HepG2 (cell line): ENCODE results near the gene OS9. TPM values are rescaled to one million over a fixed set of nuclear protein-coding genes. Genes with fewer than 3 reads are reported as not detected.

Experiments used
- FOSL2 ChIP-seq: sonication (generic); formaldehyde crosslinking; IDR thresholded peaks from 2 replicates; pipeline ENCODE4 v1.4.0; 2020; ENCODE audit warnings: missing genetic modification reagents
- GABPA ChIP-seq, 2 experiments: IDR thresholded peaks; 2 replicates each; pipeline ENCODE4 v1.6.1; 2011 to 2016; ENCODE audit warnings: low read depth in 2 of 2, low read length in 1 of 2, missing biosample characterization in 1 of 2, missing genetic modification characterization in 1 of 2
- MLX ChIP-seq: IDR thresholded peaks from 2 replicates; pipeline ENCODE4 v1.6.1; 2016
- NFIC ChIP-seq: IDR thresholded peaks from 2 replicates; pipeline ENCODE4 v1.6.1; 2012; ENCODE audit warnings: mild to moderate bottlenecking, low read length, inconsistent platforms
- TSC22D2 ChIP-seq: sonication (generic); formaldehyde crosslinking; IDR thresholded peaks from 2 replicates; pipeline ENCODE4 v1.5.1; 2020; ENCODE audit warnings: missing genetic modification reagents, mild to moderate bottlenecking, borderline replicate concordance
- ZFP36L1 ChIP-seq: sonication (generic); formaldehyde crosslinking; IDR thresholded peaks from 2 replicates; pipeline ENCODE4 v1.8.0; 2022; ENCODE audit warnings: mild to moderate bottlenecking, missing genetic modification reagents, moderate library complexity
- ZNF710 ChIP-seq: sonication (generic); formaldehyde crosslinking; IDR thresholded peaks from 2 replicates; pipeline ENCODE4 v1.5.0; 2020; ENCODE audit warnings: mild to moderate bottlenecking, missing genetic modification reagents, borderline replicate concordance
- ZNF878 ChIP-seq: sonication (generic); formaldehyde crosslinking; IDR thresholded peaks from 2 replicates; pipeline ENCODE4 v1.8.1; 2023; ENCODE audit warnings: mild to moderate bottlenecking, missing genetic modification reagents, moderate library complexity
- polyA plus RNA-seq, 8 experiments: library from polyadenylated mRNA; depleted of rRNA in 3 of 8; stranded (reverse) in 7 of 8; unstranded in 1 of 8; fragments of >200 nt; fragmentation: Illumina TruSeq in 4 of 8; extraction: Trizol in 4 of 8; gene quantifications; 2 replicates each; pipeline versions ENCODE4 v1.2.1 to v1.2.3, GENCODE V29; 2011 to 2016; ENCODE audit warnings: low read depth in 4 of 8, missing spikeins in 1 of 8, mixed read lengths in 1 of 8; ENCODE audit not compliant: insufficient read depth in 1 of 8
- total RNA-seq, 5 experiments: library from RNA; depleted of rRNA; stranded (reverse); fragments of >200 nt; fragmentation: Illumina TruSeq; extraction: Trizol; gene quantifications; 2 replicates each; pipeline ENCODE4 v1.2.3, GENCODE V29; 2016; ENCODE audit warnings: low read depth in 1 of 5
- TF ChIP-seq, protein P1 (sequence below): IDR thresholded peaks from 2 replicates; pipeline ENCODE4 v1.4.0; 2020; ENCODE audit warnings: mild to moderate bottlenecking, missing genetic modification reagents
- TF ChIP-seq, protein P2 (sequence below): sonication (generic); formaldehyde crosslinking; conservative IDR thresholded peaks from 2 replicates; pipeline ENCODE4 v1.4.0; 2020; ENCODE audit warnings: mild to moderate bottlenecking, missing genetic modification reagents, moderate library complexity
- TF ChIP-seq, protein P3 (sequence below): sonication (generic); formaldehyde crosslinking; IDR thresholded peaks from 2 replicates; pipeline ENCODE4 v1.4.0; 2020; ENCODE audit warnings: missing genetic modification reagents, borderline replicate concordance

The OS9 gene
- total and polyA plus RNA-seq, 2 of the 13 experiments (the other 11 are each of a cell fraction or from before 2014, with no cell fraction given), result 156 to 206 TPM

- TF ChIP-seq, protein P1, sequence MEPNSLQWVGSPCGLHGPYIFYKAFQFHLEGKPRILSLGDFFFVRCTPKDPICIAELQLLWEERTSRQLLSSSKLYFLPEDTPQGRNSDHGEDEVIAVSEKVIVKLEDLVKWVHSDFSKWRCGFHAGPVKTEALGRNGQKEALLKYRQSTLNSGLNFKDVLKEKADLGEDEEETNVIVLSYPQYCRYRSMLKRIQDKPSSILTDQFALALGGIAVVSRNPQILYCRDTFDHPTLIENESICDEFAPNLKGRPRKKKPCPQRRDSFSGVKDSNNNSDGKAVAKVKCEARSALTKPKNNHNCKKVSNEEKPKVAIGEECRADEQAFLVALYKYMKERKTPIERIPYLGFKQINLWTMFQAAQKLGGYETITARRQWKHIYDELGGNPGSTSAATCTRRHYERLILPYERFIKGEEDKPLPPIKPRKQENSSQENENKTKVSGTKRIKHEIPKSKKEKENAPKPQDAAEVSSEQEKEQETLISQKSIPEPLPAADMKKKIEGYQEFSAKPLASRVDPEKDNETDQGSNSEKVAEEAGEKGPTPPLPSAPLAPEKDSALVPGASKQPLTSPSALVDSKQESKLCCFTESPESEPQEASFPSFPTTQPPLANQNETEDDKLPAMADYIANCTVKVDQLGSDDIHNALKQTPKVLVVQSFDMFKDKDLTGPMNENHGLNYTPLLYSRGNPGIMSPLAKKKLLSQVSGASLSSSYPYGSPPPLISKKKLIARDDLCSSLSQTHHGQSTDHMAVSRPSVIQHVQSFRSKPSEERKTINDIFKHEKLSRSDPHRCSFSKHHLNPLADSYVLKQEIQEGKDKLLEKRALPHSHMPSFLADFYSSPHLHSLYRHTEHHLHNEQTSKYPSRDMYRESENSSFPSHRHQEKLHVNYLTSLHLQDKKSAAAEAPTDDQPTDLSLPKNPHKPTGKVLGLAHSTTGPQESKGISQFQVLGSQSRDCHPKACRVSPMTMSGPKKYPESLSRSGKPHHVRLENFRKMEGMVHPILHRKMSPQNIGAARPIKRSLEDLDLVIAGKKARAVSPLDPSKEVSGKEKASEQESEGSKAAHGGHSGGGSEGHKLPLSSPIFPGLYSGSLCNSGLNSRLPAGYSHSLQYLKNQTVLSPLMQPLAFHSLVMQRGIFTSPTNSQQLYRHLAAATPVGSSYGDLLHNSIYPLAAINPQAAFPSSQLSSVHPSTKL (CRISPR knock-in tag), result peak; percentile 5; the same call in 1 of the 2 replicates
- TF ChIP-seq FOSL2 (CRISPR knock-in tag) (no peak), TSC22D2 (no peak), ZNF710 (peak; percentile 22; the same call in 1 of the 2 replicates), NFIC (0 out of 2 replicates have a peak, but pooled peaks have one; percentile 37), ZFP36L1 (CRISPR knock-in tag) (no peak), ZNF878 (0 out of 2 replicates have a peak, but pooled peaks have one; percentile 39), MLX (CRISPR knock-in tag) (no peak), GABPA (IDR thresholded peaks at IDR 0.05; ENCODE audit: low read depth, low read length) (peak; percentile 71), GABPA (CRISPR knock-in tag; IDR thresholded peaks at IDR 0.05; ENCODE audit: low read depth) (peak; percentile 94)
- TF ChIP-seq, protein P2, sequence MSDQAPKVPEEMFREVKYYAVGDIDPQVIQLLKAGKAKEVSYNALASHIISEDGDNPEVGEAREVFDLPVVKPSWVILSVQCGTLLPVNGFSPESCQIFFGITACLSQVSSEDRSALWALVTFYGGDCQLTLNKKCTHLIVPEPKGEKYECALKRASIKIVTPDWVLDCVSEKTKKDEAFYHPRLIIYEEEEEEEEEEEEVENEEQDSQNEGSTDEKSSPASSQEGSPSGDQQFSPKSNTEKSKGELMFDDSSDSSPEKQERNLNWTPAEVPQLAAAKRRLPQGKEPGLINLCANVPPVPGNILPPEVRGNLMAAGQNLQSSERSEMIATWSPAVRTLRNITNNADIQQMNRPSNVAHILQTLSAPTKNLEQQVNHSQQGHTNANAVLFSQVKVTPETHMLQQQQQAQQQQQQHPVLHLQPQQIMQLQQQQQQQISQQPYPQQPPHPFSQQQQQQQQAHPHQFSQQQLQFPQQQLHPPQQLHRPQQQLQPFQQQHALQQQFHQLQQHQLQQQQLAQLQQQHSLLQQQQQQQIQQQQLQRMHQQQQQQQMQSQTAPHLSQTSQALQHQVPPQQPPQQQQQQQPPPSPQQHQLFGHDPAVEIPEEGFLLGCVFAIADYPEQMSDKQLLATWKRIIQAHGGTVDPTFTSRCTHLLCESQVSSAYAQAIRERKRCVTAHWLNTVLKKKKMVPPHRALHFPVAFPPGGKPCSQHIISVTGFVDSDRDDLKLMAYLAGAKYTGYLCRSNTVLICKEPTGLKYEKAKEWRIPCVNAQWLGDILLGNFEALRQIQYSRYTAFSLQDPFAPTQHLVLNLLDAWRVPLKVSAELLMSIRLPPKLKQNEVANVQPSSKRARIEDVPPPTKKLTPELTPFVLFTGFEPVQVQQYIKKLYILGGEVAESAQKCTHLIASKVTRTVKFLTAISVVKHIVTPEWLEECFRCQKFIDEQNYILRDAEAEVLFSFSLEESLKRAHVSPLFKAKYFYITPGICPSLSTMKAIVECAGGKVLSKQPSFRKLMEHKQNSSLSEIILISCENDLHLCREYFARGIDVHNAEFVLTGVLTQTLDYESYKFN (CRISPR knock-in tag), result no peak; the same call in 1 of the 2 replicates
- TF ChIP-seq, protein P3, sequence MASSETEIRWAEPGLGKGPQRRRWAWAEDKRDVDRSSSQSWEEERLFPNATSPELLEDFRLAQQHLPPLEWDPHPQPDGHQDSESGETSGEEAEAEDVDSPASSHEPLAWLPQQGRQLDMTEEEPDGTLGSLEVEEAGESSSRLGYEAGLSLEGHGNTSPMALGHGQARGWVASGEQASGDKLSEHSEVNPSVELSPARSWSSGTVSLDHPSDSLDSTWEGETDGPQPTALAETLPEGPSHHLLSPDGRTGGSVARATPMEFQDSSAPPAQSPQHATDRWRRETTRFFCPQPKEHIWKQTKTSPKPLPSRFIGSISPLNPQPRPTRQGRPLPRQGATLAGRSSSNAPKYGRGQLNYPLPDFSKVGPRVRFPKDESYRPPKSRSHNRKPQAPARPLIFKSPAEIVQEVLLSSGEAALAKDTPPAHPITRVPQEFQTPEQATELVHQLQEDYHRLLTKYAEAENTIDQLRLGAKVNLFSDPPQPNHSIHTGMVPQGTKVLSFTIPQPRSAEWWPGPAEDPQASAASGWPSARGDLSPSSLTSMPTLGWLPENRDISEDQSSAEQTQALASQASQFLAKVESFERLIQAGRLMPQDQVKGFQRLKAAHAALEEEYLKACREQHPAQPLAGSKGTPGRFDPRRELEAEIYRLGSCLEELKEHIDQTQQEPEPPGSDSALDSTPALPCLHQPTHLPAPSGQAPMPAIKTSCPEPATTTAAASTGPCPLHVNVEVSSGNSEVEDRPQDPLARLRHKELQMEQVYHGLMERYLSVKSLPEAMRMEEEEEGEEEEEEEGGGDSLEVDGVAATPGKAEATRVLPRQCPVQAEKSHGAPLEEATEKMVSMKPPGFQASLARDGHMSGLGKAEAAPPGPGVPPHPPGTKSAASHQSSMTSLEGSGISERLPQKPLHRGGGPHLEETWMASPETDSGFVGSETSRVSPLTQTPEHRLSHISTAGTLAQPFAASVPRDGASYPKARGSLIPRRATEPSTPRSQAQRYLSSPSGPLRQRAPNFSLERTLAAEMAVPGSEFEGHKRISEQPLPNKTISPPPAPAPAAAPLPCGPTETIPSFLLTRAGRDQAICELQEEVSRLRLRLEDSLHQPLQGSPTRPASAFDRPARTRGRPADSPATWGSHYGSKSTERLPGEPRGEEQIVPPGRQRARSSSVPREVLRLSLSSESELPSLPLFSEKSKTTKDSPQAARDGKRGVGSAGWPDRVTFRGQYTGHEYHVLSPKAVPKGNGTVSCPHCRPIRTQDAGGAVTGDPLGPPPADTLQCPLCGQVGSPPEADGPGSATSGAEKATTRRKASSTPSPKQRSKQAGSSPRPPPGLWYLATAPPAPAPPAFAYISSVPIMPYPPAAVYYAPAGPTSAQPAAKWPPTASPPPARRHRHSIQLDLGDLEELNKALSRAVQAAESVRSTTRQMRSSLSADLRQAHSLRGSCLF (CRISPR knock-in tag), result no peak
These were observed 51.0 kb downstream of the OS9 start, which contains the start of gene TSPAN31 (continued) for GRCh38 chr12:57744777-57745484.
